Stimulated activated CD4-positive, alpha-beta T cell treated with anti-CD3 and anti-CD28 coated beads, Interleukin-4, amount 100 ng/mL, for 4 hours (primary cell): ENCODE data around the gene MMP20.
"Not testable (repeated sequence)": the region's sequence is repeated elsewhere in the genome, so short reads cannot be mapped to it uniquely, and the experiment has no call there.

Experiments
- DNase-seq, 2 experiments: peaks; one replicate each; pipeline ENCODE4 v3.0.0-alpha.2; 2020

MMP20 gene

GRCh38 chr11:102625177-102625576, at the start of gene MMP20:
MMP20 (minus strand) TSS chr11:102625332; CDS start chr11:102625319, 13 bp downstream.
- no peak for DNase-seq

GRCh38 chr11:102669664-102670063, 44.5 kb upstream of the MMP20 start:
- no peak for DNase-seq

- DNase-seq, result no peak
Observed at GRCh38 chr11:102666331-102666957, 41.3 kb upstream of the MMP20 start.

DNA sequence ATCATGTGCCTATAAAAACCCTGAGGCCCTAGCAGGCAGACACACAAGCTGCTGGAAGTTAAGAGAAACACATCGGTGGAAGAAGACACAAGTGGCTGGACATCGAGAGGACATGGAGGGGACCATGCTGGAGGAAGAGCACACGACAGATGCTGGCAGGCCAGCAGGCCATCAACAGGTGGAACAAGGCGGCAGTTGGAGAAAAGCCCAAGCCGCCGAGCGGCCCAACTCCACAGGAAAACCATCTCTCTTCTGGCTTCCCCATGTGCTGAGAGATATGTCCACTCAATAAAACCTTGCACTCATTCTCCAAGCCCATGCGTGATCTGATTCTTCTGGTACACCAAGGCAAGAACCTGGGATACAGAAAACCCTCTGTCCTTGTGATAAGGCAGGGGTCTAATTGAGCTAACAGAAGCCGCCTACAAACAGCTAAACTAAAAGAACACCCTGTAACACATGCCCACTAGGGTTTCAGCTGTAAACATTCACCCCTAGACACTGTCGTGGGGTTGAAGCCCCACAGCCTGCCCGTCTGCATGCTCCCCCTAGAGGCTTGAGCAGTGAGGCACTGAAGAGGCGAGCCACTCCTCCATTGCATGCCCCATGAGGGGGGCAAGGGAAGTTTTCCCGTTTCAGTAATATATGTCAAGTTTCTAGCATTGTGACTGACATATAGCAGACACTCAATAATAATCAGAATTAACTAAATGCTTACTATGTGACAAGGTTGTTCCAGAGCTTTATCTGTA, 39.0 kb upstream of the MMP20 start:
- no peak for DNase-seq

DNA sequence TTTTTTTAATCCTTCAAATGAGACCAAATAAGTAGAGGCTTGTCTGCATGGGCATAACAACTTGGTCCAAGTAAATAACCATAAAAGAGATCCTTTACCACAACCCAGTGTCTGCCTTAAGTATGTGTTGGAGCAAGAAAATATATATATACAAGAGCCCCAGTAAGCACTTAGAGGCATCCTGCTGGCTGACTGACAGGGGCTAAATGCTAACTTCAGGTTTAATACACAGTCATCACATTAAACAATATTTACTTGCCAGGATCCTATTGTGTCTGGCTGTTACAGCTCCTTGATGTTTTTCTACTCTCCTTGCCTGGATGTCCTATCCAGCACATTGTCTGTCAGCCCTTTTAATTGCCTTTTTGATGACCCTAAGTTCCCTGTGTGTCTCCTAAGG, 37.5 kb upstream of the MMP20 start:
- no peak for DNase-seq

GRCh38 chr11:102661040-102661439, 35.9 kb upstream of the MMP20 start:
- no peak for DNase-seq

DNA sequence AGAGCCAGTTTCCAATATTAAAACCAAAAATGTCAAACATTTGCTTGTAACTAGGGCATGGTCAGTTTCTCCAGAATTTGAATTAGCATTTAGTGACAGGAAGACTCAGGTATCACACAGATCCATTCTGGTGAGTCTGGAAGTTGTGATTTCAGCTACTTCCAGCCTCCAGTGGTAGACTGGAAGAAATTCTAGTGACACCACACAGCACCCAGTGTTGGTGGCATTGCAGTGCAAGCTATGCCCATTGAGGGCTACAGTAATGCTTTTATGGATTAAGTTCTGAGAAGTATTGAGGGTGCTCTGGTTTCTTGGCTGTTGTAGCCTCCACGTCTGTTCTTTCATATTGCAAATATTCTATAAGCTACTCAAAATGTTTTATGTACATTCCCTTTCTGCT, 31.4 kb upstream of the MMP20 start:
- DNase-seq, result no peak

GRCh38 chr11:102655547-102655946, 30.4 kb upstream of the MMP20 start:
- no peak for DNase-seq

- DNase-seq, result no peak
Observed at GRCh38 chr11:102654761-102655160, 29.6 kb upstream of the MMP20 start.

GRCh38 chr11:102653744-102654291, 28.7 kb upstream of the MMP20 start:
- no peak for DNase-seq

- DNase-seq, result no peak
Observed at GRCh38 chr11:102647430-102647829, 22.3 kb upstream of the MMP20 start.

DNA sequence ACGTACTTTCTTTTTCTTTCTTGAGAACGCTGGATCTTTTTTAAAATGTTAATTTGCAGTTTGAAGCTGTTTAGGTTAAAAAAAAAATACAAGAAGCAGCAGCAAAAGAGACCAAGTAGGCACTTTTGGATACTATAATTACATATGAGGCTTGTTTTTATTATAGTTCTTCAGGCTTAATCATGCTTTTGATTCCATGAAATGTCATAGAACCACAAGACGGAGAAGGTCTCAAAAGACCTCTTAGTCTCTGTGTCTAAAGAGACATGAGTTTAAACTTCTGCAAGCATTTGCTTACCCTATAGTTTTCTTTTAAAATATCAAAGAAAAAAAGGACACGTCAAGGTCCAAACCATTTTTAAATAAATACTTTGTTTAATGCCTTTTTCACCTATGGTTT, 18.8 kb upstream of the MMP20 start:
- no peak for DNase-seq

DNA sequence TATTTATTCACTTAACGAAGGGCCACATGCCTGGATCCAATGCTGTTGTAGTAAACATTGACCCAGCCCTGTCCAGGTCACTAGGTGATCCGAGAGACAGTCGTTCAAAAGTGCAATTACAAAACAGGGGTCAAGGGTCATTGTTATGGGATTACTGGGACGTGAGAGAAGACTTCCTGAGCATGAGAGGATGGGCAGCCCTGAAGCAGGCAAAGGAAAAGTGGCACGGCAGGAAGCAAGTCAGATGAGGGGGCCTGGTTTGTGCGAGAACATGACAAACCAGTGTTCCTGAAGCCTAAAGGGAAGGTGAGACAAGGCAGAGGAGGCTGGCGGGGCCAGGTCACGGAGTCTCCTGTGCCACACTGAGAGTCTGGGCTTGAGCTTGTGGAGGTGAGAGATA, 15.8 kb upstream of the MMP20 start:
- DNase-seq, result no peak

GRCh38 chr11:102639656-102640055, 14.5 kb upstream of the MMP20 start:
- DNase-seq, result no peak

DNA sequence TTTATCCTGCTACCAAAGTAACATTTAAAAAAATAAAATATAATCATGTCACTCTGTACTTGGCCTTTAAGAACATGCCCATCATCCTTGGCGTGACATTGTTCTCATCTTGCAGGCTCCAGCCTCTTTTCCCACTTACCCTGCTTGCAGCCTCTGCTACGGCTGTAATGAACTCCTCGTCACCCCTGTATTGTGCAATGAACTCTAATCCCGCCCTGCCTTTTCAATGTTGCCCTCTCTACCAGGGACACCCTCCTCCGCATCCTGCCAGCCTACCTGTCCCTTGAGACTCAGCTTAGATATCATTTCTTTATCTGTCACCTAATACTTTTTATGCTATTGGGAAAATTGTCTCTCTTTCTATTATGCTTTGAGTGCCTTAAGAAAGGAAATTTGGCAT, 12.6 kb upstream of the MMP20 start:
- no peak for DNase-seq

DNA sequence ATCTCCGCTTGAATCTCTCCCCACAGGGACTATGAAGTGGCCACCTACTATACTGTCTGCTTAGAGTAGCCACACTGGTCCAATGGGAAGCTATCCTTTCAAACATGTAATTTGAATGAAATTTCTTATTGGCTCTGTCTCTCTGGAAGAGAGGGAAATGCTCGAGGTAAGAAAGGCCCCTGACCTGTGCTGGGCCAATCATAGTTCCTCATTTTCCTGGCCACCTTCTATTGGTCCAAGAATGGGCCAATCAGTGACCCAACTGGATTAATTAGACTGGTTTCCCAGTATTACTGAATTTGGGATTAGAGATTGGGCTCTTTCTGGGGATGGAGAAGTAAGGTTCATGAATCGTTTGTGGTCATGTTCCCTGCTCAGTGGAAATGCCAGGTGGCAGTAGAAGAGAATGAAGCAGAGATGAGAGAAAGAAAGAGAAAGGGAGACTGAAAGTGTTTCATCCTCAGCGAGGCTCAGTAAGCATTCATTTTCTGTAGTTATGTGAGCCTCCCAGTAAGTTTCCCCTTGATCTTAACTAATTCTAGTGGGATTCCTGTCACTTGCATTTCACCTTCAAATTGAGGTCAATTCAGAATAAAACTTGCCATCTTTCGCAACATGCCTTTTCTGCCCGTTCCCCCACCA, 8.4 kb upstream of the MMP20 start:
- DNase-seq, result no peak

DNA sequence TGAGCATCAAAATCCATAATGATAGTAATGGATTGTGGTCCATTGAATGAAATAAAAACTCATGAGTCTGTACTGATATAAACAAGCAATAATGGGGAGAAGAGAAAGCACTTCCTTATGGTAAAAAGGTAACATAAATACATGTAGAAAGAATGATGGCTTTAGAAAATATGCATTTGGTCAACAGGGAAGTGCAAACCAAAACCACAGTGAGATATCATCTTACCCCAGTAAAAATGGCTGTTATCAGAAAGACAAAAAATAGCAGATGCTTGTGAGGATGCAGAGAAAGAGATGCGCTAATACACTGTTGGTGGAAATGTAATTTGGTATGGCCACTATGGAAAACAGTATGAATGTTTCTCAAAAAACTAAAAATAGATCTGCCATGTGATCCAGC, 6.9 kb upstream of the MMP20 start:
- DNase-seq, result no peak

DNA sequence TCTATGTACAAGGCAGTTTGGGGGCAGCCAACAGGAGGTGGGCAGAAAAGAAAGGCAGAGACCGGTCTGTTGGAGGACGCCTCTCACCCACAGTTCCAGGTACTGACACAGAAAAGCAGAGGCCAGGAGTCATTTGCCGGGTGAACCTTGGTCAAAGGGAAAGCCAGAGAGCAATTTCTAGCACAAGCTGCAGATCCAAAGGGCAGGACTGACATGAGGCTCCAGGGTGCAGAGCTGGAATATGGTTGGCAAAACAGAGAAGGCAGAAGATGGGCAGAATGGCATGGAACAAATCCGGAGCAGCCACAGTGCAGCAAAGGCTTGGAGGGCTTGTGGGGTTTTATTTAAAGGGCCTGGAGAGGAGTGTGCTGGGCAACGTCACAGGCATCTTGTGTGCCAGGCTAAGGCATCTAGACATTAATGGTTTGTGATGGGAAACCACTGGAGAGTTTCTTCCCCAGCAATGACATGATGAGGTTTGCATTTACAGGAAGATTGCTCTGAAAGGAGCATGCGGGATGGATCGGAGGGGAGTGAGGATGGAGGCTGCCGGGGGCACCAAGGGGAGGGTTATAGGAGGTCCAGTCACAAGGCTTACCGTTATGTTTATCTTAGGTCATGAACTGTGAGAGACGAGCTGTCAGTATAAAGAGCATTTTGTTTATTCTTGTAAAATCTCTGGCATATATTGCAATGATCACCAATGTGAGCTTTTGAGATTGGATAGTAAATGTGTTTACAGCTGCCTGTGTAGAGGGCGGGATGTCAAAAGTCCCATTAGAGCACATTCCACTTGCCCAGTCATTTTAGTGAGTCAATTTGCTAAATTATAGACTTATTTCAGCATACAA, 5.7 kb upstream of the MMP20 start:
- no peak for DNase-seq

DNA sequence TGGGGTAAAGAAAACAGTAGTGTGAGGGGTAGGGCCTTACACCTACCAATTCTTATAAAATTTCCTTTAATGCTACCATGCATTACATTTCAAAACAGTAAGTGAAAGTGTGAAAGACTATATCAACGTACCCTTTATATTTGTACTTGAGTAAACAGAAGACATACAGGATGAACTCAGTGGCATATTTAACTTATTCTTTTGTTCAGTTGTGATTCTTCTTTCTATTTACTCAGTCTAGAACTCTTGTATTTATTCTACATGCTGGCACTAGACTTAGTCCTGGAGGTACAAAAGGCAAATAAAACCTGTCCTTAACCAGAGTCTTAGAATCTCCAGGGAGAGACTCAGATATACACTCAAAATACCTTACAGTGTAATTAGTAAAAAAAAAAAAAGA, 4.8 kb upstream of the MMP20 start:
- DNase-seq, result not testable (repeated sequence)

DNA sequence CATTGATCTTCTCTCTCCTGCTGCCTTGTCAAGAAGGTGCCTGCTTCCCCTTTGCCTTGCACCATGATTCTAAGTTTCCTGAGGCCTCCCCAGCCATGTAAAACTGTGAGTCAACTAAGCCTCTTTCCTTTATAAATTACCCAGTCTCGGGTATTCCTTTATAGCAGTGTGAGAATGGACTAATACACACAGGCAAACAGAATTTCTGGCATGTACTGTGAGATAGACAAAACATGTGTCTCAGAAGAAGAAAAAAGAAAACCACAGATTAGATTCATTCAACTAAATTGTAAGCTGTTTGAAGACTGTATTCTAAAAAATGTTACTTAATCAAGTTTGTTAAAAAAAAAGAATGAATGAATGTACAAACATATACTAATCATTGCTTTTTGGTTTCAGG, 1.5 kb upstream of the MMP20 start:
- DNase-seq, result no peak

- DNase-seq, result no peak
Observed at GRCh38 chr11:102623998-102624397, 1.1 kb downstream of the MMP20 start.

DNA sequence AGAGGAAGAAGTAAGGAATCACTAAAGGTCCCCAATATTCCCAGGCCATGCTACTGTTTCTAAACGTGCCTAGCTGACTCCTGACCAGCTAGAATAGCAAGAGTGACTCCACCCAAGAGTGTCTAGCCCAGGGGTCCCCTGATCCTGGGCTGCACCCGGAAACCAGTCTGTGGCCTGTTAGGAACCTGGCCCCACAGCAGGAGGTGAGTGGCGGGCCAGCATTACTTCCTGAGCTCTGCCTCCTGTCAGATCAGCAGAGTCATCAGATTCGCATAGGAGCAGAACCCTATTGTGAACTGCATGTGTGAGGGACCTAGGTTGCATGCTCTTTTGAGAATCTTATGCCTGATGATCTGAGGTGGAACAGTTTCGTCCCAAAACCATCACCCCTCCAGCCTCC, 2.0 kb downstream of the MMP20 start:
- no peak for DNase-seq

DNA sequence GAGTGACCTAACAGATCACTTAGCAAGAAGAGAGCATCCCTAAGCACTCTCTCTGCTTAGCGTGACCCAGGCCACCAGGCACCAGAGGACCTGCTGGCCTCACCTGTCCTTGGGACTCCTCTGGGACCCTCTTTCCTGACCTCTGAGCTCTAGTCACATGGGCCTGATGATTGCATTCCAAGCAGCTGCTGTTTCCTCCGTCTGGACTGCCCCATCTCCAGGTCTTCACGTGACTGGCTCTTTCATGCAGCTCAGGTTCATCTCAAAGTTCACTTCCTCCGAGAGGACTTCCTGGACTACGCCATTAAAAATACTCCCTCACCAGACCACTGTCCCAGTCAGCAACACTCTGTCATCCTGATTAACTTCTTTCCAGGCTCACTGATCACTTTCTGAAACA, 2.9 kb downstream of the MMP20 start:
- DNase-seq, result no peak
